ENCODE data around the gene BMPR1B. TPM values are rescaled to one million over a fixed set of nuclear protein-coding genes. Genes with fewer than 3 reads are reported as not detected.
"Not testable (repeated sequence)": the region's sequence is repeated elsewhere in the genome, so short reads cannot be mapped to it uniquely, and the experiment has no call there.

BMPR1B gene
- total RNA-seq, 6 experiments from 2014 or later, result 0.31 to 1.6 (median 0.62) TPM

DNA sequence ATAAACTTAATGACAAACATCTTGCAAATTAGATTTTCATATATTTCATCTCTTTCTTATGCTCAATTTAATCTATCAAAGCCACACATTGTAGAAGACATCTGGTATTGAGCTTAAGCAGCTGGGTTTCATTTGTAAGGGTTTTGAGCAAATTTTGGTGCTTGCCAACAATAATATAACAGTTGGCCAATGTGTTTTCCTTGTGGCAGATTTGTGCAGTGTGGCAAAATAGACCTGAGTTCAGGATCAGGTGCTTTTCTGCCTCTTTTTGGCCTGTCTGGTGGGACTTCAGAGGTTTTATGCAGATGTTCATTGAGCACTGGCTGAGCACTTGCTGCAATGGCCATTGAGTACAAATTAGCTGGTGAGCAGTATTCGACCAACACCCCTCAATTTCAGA lies 301.9 kb downstream of the BMPR1B start:
- ATAC-seq, result no peak
- WGBS (ENCODE audit: insufficient coverage, low coverage, low lambda C conversion rate, missing lambda C conversion rate), result 82% methylated on average over 1 of the region's 1 CpG

DNA sequence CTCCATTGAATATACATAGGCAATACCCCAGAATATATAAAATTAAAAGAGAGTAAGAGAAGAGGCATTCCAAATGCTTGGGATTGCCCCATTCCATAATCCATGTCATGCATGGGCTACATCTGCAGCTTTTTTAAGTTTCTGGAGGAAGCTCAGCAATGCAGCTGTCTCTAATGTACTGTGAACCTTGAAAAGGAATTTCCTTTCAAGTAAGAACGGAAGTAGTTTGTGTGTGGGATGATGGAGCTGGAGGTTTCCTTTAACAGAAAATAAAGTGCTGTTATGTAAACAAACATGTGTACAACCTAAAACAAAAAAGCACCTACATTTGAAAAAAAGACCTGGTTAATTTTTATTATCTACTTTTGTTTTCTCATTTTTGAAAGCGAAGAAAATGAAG lies 303.5 kb downstream of the BMPR1B start:
- DNase-seq, result no peak
- Histone ChIP-seq H3K27ac (no peak overlapping the region), H3K4me3 (no peak overlapping the region), H3K27me3 (no peaks in the 10 kb centered on the region), H3K36me3 (no peaks in the 10 kb centered on the region), H3K4me1 (no peaks in the 10 kb centered on the region), H3K9me3 (no peaks in the 10 kb centered on the region)
- 39% methylated on average over 2 of the region's 2 CpGs for WGBS (ENCODE audit: insufficient coverage, low coverage, low lambda C conversion rate, missing lambda C conversion rate)
- TF ChIP-seq, protein P1, sequence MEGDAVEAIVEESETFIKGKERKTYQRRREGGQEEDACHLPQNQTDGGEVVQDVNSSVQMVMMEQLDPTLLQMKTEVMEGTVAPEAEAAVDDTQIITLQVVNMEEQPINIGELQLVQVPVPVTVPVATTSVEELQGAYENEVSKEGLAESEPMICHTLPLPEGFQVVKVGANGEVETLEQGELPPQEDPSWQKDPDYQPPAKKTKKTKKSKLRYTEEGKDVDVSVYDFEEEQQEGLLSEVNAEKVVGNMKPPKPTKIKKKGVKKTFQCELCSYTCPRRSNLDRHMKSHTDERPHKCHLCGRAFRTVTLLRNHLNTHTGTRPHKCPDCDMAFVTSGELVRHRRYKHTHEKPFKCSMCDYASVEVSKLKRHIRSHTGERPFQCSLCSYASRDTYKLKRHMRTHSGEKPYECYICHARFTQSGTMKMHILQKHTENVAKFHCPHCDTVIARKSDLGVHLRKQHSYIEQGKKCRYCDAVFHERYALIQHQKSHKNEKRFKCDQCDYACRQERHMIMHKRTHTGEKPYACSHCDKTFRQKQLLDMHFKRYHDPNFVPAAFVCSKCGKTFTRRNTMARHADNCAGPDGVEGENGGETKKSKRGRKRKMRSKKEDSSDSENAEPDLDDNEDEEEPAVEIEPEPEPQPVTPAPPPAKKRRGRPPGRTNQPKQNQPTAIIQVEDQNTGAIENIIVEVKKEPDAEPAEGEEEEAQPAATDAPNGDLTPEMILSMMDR (IDR thresholded peaks at IDR 0.05), result no peak
- no peak for TF ChIP-seq POLR2A (IDR thresholded peaks at IDR 0.05)
- ATAC-seq, result no peak
- intact Hi-C loops (cut with DNase I), result no loop called here

More for the DNA sequence above, 301.9 kb downstream of the BMPR1B start:
- Histone ChIP-seq H3K4me3 (no peak overlapping the region), H3K27ac (no peak overlapping the region), H3K9me3 (no peaks in the 10 kb centered on the region), H3K27me3 (no peaks in the 10 kb centered on the region), H3K36me3 (no peaks in the 10 kb centered on the region), H3K4me1 (no peaks in the 10 kb centered on the region)
- no peak for DNase-seq
- TF ChIP-seq, protein P1 (IDR thresholded peaks at IDR 0.05), result no peak
- no peak for TF ChIP-seq POLR2A (IDR thresholded peaks at IDR 0.05)
- intact Hi-C loops (cut with DNase I), result no loop called here

DNA sequence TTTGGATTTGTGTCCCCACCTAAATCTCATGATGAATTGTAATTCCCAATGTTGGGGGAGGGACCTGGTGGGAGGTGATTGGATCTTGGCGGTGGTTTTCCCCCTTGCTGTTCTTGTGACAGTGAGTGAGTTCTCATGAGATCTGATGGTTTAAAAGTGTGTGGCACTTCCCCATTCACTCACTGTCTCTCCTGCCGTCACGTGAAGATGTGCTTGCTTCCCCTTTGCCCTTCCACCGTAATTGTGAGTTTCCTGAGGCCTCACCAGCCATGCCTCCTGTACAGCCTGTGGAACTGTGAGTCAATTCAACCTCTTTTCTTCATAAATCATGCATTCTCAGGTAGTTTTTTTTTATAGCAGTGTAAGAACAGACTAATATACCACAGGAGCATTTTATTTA lies 304.0 kb downstream of the BMPR1B start:
- H3K4me1 ChIP-seq; DNase-seq; H3K9me3 ChIP-seq; ATAC-seq; H3K27ac ChIP-seq; H3K36me3 ChIP-seq; H3K4me3 ChIP-seq; H3K27me3 ChIP-seq; intact Hi-C loops (cut with DNase I): not testable (repeated sequence)
- 36% methylated on average over 2 of the region's 4 CpGs for WGBS (ENCODE audit: insufficient coverage, low coverage, low lambda C conversion rate, missing lambda C conversion rate)

DNA sequence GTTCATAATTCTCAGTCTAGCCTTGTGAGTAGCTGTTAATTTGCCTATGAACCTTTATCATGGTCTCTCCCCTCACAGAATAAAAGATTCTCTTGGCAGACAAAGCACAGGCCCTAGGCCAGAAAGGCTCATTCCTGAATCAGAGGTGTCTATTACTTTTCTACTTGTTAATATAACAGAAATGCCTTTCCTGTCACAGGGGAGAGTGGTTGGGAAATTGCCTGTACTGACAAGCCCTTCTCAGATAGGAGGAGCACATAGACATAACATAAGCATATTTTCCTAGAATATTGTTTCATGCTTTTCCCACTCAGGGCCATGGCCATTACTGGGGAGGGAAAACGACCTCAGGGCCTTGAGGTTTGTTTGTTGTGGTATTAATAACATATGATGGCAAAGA lies 308.3 kb downstream of the BMPR1B start:
- 7% methylated on average over 1 of the region's 1 CpG for WGBS (ENCODE audit: insufficient coverage, low coverage, low lambda C conversion rate, missing lambda C conversion rate)
- DNase-seq, result no peak
- Histone ChIP-seq H3K36me3 (no peaks in the 10 kb centered on the region), H3K27me3 (no peaks in the 10 kb centered on the region), H3K4me1 (no peaks in the 10 kb centered on the region), H3K27ac (no peak overlapping the region), H3K4me3 (no peak overlapping the region), H3K9me3 (no peaks in the 10 kb centered on the region)
- TF ChIP-seq, protein P1 (IDR thresholded peaks at IDR 0.05), result no peak
- no peak for TF ChIP-seq POLR2A (IDR thresholded peaks at IDR 0.05)
- ATAC-seq, result no peak
- intact Hi-C loops (cut with DNase I), result no loop called here

DNA sequence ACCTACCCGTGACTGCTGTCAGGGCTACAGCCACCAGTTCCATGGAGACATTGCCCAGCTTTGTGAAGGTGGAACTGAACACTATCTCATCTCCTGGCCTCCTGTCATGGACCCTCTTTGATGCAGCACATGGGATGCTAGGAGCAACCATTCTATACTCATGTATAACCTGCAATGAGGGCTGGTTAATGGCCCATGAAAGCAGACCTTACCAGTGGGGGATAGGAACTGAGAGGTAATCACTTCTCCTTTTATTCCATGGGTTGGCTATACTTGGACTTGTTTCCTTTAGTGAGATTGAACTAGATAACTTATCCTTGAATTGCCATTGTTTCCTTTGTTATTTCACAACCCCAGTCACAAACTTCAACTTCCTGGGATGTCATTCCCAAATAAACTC lies 310.6 kb downstream of the BMPR1B start:
- WGBS (ENCODE audit: insufficient coverage, low coverage, low lambda C conversion rate, missing lambda C conversion rate), result 83% methylated on average over 1 of the region's 1 CpG
- H3K9me3 ChIP-seq, result no peaks in the 10 kb centered on the region
- H3K27me3 ChIP-seq, result no peaks in the 10 kb centered on the region
- ATAC-seq (no peak), DNase-seq (no peak)
- intact Hi-C loops (cut with DNase I), result no loop called here
- no peak overlapping the region for H3K27ac ChIP-seq
- no peaks in the 10 kb centered on the region for H3K36me3 ChIP-seq
- no peak overlapping the region for H3K4me3 ChIP-seq
- no peaks in the 10 kb centered on the region for H3K4me1 ChIP-seq
- TF ChIP-seq POLR2A (IDR thresholded peaks at IDR 0.05), result no peak
- TF ChIP-seq, protein P1 (IDR thresholded peaks at IDR 0.05), result no peak

All from right lobe of liver (tissue), 6 donors.